RPMI7951 (cell line): ENCODE measurements around the gene SOX2. TPM values are rescaled to one million over a fixed set of nuclear protein-coding genes. Genes with fewer than 3 reads are reported as not detected.
A peak's percentile ranks its signal among the peaks of the same experiment; 100 is the strongest.

Source experiments
- DNase-seq: peaks from one replicate; pipeline ENCODE4 v3.0.0-alpha.2; 2012; ENCODE audit warnings: low read depth
- total RNA-seq: library from RNA; depleted of rRNA; stranded (reverse); fragments of >200 nt; shearing (Covaris generic); gene quantifications from 2 replicates; pipeline ENCODE4 v1.2.3, GENCODE V29; 2014; rRNA removed

Gene SOX2
- 0.88 and 0.96 TPM in 2 replicates for total RNA-seq

DNA sequence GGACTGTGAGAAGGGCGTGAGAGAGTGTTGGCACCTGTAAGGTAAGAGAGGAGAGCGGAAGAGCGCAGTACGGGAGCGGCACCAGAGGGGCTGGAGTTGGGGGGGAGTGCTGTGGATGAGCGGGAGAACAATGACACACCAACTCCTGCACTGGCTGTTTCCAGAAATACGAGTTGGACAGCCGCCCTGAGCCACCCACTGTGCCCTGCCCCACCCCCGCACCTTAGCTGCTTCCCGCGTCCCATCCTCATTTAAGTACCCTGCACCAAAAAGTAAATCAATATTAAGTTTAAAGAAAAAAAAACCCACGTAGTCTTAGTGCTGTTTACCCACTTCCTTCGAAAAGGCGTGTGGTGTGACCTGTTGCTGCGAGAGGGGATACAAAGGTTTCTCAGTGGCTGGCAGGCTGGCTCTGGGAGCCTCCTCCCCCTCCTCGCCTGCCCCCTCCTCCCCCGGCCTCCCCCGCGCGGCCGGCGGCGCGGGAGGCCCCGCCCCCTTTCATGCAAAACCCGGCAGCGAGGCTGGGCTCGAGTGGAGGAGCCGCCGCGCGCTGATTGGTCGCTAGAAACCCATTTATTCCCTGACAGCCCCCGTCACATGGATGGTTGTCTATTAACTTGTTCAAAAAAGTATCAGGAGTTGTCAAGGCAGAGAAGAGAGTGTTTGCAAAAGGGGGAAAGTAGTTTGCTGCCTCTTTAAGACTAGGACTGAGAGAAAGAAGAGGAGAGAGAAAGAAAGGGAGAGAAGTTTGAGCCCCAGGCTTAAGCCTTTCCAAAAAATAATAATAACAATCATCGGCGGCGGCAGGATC, at the start of gene SOX2:
TSS of gene SOX2 (plus strand) at position 601 of the 811 bp plus-strand sequence. CDS start 436 bp downstream, outside the sequence.
- DNase-seq: peak; percentile 63

DNA sequence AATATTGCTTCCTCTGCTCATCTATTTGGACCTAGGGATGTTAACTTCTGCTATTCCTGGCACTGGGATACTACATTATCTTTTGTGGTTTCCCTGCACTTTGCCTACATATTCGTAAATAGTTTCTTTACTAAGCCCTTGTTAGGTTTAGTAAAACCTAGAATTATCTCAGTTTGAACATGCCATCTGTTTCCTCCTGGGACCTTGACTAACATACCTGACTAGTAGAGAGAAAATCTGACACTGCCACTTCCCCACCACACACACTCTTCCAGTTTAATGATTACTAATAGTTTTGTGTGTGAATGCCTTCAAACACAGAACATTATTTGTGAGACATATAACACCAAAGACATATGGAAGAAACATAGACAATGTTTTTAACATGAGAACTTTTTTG, 28.2 kb upstream of the SOX2 start:
- no peak for DNase-seq

DNA sequence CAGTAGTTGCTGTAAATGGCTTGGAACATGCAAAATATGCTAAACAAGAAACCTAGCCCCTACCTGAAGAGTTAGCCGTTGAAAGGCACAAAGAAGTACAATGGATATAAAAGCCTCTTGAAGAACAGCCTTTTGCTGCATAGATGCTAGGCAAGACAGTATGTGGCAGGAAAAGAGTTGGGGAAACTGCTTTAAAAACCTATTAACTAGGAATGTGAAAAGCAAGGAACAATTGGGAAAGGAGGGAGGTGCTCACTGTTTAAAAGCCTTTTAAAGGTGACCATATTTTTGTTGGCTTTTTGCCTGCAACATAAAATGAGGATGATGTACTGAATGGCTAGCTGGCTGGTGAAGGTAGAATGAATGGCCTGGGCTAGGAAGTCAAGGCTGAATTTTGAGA, 24.5 kb upstream of the SOX2 start:
- no peak for DNase-seq

DNA sequence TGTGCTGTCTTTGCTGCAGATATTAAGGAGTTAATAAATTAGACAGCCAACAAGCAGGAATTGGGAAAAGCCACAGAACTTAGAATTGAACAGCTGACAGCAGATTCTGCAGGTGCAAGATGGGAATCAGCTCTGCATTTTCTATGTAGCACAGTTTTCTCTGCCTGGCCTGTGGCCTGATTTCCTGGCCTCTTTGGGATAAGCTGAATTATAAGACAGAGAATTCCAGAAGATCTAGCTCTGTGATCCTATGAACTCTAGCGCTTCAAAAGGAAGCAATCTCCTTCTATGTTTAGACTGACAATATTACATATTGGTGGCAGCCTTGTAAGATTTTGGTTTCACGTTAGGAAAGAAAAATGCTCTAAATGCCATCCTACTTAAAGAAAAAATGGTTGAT, 24.0 kb upstream of the SOX2 start:
- DNase-seq: no peak

DNA sequence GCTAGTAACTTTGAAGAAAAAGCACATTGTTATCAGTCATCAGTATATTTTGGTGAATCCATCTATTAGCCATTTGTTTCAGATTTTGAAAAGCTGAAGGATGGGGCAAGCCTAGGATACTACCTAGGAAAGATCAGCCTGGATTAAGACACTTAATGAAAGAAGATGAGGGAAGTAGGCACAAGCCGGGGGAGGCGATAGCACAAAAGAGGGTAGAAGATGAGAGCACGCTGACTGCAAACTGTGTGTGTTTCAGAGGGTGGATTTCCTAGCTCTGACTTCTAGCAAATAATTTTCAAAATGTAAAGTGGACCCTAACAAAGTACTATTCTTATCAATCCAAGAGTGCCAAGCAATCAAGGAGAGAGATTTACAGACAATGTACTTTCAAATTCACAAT, 22.2 kb upstream of the SOX2 start:
- DNase-seq: no peak

DNA sequence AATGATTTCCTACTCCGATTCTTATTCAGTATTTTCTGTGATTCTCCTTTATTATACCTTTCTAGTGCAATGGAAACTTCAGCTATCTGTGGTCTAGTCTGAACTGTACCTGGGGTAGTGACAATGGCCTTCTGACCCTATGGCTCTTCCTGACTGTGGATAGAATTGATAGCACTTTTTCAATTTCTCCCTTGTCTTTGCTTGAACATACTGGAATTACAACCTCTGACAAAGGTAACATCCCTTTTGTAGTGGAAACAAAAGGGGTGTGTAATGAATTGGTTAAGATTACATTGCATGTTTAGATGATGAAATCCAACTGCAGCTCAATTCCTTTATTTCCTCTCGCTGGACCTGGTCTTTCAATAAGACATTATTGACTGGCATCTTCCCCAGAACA, 21.0 kb upstream of the SOX2 start:
- no peak for DNase-seq

DNA sequence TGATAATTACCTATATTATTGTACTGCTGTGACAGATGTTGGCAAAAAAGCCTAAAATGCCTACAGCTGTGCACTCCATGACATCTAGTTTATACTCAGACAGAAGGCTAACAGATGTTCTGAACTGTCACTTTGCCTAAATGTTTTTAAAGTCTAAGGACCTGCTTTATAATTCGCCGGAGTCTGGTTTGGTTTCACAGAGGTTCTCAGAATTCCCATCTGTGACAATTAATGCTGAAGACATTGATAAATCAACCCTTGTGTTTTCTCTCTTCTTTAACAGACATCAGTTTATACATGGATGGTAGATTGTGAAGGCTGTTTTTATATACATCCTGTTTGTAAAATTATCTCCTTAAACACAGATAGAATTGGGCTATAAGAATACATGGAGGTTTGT, 19.8 kb upstream of the SOX2 start:
- no peak for DNase-seq

DNA sequence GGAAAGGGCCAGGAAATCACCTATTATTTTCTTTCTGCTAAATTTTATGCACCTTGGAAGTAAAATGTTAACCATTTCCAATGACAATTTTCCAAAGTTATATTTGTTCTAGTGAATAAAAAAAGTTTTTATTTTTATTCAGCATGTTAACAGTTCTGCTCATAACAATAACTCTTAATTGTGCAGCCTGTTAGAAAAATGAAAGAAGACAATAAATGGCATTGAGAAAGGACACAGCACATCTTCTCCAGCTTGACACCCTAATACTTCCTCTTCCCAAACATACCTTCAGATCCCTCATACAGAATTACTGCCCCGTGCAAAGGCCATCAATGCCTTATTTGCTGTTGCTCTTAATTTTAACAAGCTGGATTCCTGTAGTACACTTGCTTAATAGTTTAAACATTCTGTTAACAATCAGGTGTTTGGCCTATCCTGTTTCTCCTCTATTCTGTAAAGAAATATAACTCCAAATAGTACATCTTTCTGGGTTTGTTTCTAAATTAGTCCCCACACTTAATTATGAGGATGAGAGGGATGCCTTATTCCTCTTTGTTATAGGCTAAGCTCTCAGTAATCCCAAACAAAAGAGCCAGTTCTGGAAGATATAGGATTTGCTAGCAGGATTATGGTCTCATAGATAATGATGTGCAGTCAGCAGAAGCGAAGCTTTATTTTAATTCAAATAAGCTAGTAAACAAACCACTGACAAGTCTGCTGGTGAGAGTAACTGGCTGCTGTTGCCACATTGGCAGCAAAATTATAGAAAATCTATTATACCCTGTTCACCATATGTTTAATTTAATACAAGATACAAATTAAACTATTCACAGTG, 19.2 kb upstream of the SOX2 start:
- no peak for DNase-seq

DNA sequence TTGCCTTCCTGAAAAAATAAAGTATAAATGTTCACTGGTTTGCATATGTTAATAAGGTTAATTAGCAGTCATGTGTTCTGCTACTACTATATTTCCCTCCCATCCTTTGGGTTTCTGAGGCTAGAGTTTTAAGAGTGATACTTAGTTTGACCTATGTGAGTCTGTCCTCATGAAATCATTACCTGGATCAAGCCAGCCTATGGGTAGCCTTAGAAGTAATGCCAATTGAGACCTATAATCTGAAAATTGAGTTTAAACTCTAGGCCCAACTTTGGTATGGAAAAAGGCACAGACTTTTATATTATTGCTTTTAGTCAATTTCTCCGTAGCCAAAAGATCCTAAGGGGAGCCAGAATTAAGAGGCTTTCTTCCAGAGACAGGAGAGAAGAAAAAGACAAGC, 18.4 kb upstream of the SOX2 start:
- DNase-seq: no peak

DNA sequence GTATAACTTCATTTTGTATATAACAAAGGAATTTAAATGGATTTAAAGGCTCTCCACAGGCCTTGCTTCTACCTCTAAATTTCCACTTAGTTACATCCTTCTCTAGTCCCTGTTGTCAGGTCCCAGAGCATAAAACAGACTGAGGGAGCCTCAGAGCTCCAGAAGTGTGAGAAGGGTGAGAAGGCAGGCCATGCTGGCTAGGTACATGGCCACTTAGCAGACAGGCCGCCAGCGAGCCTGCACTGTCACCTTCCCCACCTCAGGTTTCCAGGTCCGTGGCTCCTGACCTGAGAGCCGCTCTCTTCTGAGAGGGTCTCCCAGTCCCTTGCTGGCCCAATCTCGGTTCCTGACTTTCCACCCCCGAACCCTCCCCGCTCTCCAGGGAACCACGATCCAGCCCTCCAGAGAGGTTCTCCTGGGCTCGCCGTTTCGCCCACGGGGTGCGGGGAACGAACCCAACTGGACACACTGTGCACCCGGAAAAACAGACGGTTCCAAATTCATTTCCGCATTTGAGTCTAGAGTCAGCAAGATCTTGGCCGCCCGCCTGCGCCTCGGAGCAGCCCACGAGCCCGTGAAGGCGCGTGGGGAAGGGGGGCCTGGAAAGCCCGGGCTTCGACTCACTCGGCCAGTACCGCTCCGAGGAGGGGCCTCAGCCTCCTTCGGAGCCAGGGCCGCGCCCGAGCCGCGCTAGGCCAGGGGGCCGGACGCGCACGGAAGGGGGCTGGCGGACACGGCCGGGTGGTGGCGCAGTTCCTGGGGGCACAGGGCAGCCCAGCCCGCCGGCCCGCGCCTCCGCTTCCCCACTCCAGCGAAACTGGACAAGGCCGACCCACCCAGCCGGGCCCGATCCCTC, 16.7 kb upstream of the SOX2 start:
- DNase-seq: no peak

DNA sequence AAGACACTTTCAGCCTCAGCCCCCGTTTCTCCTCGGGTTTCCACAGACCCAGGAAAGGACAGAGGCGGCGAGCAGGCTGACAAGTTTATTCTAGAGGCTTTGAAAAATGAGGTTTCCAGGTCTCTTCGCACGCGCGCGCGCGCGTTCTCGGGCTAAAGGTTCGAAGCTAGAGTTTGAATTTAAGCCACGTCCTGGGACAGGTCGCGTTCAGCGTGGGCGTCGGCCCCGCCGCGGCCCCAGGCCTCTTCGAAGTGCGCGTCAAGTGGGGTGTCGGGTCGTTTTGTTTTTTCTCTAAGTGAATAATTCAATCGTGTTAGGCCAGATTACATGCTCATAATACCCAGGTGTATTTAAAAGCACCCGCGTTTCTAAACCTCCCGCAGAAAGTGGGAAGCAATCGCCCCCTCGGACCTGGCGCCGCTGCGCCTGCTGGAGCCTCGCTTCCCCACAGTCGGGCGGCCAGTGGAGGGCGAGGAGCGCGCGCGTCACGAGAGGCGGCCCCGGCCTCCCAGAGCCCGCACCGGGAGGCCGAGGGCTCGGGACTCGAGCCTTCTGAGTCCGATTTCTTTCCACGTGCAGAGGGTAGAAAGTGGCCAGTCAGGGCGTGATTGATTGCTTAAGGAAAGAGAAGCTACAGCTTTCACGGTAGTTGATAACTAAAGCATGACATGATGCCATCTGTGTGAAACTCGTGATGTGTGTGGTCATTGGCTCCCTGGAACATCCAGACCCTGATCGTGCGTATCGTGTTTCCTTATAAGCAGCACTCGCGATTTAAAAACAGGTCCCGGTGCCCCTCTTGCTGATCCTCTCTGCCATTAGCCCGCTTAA, 15.8 kb upstream of the SOX2 start:
- DNase-seq: no peak

DNA sequence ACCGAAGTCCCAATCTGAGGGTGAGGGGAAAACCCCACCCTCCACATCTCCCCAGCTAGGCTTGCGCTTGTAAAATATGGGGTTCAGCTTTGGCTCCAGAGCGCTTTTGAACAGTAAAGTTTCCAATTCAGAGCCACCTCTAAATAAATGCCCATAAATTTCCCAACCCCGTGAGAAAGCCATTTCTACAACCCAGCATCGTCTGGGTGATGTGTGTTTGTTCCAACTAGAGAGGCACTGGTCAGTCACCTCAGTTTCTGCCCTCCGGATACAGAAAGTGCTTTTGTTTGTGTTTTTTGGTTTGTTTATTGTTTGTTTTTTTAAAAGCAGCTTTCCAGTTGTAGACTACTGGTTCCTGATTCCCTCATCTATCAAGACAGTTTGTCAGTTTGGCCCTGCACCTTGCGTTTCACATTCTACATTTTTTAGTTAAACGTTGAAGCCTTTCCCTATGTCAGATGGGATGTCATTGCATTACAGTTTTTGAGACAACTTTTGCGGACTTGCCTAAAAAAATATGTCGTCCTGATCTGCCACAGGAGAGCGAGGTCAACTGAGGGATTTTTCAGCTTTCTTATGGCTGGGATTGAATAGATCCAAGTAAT, 15.0 kb upstream of the SOX2 start:
- DNase-seq: no peak

DNA sequence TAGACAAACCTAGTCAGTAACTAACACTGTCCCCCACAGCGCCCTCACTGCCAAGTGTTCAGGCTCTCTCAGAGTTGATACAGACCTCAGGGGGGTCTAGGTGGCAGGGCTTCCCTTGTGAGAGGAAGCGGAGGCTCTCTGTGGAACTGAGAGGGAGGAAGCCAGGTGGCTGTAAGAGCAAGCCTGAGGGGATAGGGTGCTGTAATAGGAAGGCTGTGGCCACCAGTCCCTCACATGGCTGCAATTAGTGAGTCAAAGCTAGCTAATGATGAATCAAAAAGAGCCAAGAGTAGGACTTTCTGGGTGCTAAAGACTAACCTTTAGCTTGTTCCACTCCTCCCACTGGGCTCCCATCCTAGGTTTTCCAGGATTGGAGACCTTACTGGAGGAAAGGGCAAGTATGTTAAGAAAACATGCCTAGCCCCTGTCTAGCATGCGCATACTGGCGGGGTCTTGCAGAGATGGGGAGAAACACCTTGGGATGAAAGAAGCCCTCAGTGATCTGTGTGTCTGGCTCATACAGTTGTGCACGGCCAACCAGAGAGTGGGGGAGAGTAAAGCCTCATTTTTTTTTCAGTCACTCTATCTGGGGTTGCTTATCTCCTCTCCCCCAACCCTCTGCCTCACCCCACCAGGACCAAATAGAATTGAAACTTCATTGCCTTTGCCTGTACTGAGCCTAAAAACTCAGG, 13.3 kb upstream of the SOX2 start:
- DNase-seq: peak; percentile 11

DNA sequence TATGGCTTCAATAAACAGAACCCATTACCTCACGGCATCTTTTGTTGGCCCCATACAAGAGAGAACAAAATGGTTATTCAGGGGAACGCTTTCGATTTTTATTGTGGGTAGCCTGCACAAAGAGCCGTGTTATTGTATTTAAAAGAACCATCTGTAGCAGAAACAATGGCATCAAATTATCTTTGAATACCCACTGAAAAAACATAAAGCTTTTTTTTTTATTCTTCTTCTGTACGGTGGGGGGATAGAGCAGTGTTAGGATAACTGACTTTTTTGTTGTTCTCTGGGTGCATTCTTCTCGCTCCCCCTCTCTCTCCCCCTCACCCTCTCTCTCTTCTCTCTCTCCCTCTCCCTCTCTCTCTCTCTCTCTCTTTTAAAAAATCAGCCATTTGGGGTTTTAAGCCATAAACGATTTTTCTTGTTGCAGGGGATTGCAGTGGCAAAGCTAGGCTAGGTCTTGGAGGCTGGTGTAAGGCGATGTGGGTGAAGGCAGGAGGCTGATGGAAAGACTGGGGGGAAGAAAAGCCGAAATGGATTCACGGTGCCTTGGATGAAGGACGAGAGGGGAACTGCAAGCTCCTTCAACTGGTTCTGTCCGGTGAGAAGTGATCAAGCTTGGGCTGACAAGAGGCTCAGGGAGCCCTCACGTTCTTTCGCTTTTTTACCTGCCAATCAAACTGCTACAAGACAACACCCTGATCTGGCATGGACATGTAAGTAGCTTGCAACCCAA, 12.4 kb upstream of the SOX2 start:
- DNase-seq: no peak

DNA sequence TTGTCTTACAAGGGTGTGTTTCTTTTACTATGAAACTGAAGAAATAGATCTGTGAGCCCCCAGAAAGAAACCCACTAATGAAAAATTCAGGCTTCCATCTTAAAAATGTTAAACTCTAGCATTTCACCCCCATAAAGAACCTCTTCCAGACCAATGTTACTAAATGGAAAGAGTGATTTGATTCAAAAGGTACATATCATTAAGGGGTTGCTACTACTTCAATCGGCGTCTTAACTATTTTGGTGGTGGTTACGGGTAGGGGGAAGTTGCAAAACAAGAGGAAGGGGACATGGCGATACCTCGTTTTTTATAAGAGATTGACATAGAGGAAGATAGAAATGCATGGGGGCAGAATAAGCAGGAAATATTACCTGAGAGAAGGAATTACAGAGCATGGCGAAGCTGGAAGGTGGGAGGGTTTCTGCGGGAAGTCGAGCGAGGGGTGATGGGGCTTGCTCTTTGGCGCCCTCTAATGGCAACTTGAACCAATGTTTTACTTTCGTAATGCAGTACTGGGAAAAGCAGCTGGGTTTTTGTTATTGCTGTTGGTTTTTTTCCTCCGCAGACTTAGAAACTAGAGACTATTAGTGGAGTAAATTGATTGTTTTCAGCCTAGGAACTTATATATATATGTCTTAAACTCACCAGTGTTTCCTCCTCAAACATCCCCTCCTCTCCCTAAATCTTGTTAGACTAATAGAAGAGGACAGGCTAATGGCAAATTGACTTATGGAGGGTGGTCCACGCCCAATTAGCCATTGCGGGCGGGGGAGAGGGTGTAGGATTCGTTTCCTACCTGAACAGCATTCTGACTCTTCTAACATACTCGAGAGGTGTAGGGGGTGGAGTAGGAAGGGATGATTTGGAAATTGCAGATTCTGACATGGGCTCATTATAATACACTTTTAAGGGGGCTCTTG, 11.3 kb upstream of the SOX2 start:
- DNase-seq: peak; percentile 61

DNA sequence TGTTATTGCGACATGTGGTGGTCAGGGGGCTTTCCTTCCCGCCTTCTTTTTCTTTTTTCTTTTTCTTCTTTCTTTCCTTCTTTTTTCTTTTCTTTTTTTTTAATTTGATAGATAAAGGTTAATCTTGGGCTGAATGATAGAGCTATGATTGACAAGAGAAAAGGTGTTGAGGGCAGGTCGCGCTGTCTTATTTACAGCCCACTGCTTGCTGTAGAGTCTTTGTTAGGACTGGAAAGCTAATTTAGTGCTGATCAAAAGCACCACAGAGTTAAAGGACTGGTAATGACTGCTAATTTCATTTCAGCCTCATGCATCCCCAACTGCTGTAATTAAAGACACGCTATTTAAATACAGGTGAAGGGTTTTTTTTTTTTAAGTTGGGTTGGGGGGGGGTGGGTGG, 10.6 kb upstream of the SOX2 start:
- DNase-seq: no peak

DNA sequence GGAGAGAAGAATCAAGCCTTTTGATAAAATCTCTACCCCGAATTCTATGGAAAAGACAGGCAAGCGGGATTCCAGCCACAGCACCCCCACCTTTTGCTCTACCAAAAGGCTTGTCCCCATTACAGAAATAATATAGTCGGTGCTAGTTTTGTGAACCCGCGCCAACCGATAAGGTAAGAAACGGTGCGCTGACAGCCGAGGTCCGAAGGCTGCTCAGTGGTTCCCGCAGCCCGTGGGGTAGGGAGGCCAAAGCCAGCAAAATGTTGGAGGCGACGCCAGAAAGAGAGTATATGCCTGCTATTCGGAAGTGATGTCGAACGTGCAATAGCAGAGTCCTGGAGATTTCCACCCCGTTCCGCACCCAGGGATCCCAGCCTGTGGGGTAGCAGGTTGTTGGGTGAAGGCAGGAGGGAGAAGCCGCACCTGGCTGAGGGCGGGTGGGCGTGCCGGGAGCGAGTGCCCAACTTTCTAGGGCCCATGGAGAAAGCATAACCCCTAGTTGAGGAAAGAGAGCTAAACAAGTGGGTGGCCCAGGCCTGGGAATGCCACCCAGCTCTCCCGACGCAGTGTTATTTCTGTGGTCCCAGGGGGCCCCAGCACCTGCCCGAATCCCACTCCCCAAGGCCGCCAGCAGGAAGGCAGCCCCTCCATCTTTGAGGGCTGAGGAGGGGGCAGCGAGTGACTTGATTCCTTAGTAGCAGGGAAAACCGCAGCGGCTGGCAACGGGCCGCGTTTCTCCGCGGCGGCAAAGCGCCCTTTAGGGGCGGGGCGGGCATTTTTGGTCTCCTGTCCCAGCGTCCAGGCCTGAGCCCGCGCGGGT, 7.9 kb upstream of the SOX2 start:
- no peak for DNase-seq
